GM12878 (cell line): Measurements from ENCODE around the gene DDX11. TPM values are rescaled to one million over a fixed set of nuclear protein-coding genes. Genes with fewer than 3 reads are reported as not detected.
"Not testable (repeated sequence)": the region's sequence is repeated elsewhere in the genome, so short reads cannot be mapped to it uniquely, and the experiment has no call there.

Experiments used
- ATAC-seq: fragments of 200-7000 bp; cut with Tn5 transposase; 3 replicates; pipeline ENCODE4 v1.9.1; 2020; ENCODE audit warnings: mild to moderate bottlenecking, moderate library complexity
- BruUV-seq: library from RNA; stranded (reverse); fragments of 400-500 nt; replicated peaks from 2 replicates; lab custom pipeline; 2021; lab: Mats Ljungman, UMichigan
- CTCF ChIA-PET: fragments of 300-600 bp; sonication (Branson Sonifier 250); formaldehyde crosslinking; extraction: SDS; loops from one replicate; lab custom pipeline; 2021; ENCODE audit warnings: inconsistent platforms; lab: Yijun Ruan, JAX
- POLR2A ChIA-PET: fragments of 350-600 bp; formaldehyde crosslinking; extraction: SDS; loops from one replicate; lab custom pipeline; 2021; ENCODE audit warnings: inconsistent platforms; lab: Charles Lee
- RAD21 ChIA-PET: fragments of 300-600 bp; sonication (Branson Sonifier 250); formaldehyde crosslinking; loops from one replicate; lab custom pipeline; 2023; ENCODE audit warnings: antibody characterized with exemption; ENCODE audit not compliant: unreplicated experiment; lab: Charles Lee
- SMC1A ChIA-PET: fragments of 300-600 bp; sonication (Branson Sonifier 250); formaldehyde crosslinking; loops from one replicate; lab custom pipeline; 2023; ENCODE audit not compliant: unreplicated experiment, uncharacterized antibody; lab: Charles Lee
- DNase-seq: peaks from one replicate; pipeline ENCODE4 v3.0.0-alpha.2; 2011; ENCODE audit warnings: low read depth, low spot score
- FAIRE-seq: peaks from 3 replicates; lab custom pipeline; 2011; peaks lifted over from hg19 to GRCh38; lab: Jason Lieb, UNC
- H2AFZ ChIP-seq: 2 replicates; pipeline ENCODE4 v1.6.0; 2011; ENCODE audit warnings: low read depth, low read length, control low read depth; ENCODE audit not compliant: control insufficient read depth
- H3K27ac ChIP-seq: 2 replicates; pipeline ENCODE4 v1.5.1; 2011; ENCODE audit warnings: control low read depth; ENCODE audit not compliant: control insufficient read depth, insufficient read depth
- H3K27me3 ChIP-seq, 2 experiments: replicated peaks in 1 of 2; 2 replicates each; pipeline versions ENCODE4 v1.6.0 to v1.6.1; 2011; ENCODE audit warnings: low read length in 1 of 2; ENCODE audit not compliant: control insufficient read depth in 2 of 2, insufficient read depth in 2 of 2
- H3K36me3 ChIP-seq, 2 experiments: 2 replicates each; pipeline ENCODE4 v1.5.1; 2011; ENCODE audit warnings: low read length in 1 of 2; ENCODE audit not compliant: control insufficient read depth in 2 of 2, insufficient read depth in 2 of 2
- H3K4me1 ChIP-seq: 2 replicates; pipeline ENCODE4 v1.6.1; 2011; ENCODE audit warnings: mild to moderate bottlenecking, low read length, moderate library complexity, mixed read lengths; ENCODE audit not compliant: control insufficient read depth, insufficient read depth
- H3K4me2 ChIP-seq: 2 replicates; pipeline ENCODE4 v1.6.0; 2011; ENCODE audit warnings: control low read depth; ENCODE audit not compliant: control insufficient read depth, insufficient read depth
- H3K4me3 ChIP-seq: fragments of 200-600 bp; sonication (generic); 2 replicates; pipeline ENCODE4 v1.5.1; 2016
- H3K79me2 ChIP-seq: 2 replicates; pipeline ENCODE4 v1.6.0; 2011; ENCODE audit warnings: low read length; ENCODE audit not compliant: control insufficient read depth, insufficient read depth
- H3K9ac ChIP-seq: 2 replicates; pipeline ENCODE4 v1.8.0; 2011; ENCODE audit warnings: low read length, control low read depth, mixed read lengths; ENCODE audit not compliant: control insufficient read depth, insufficient read depth
- H3K9me3 ChIP-seq: replicated peaks from 3 replicates; pipeline ENCODE4 v1.5.1; 2011; ENCODE audit warnings: mild to moderate bottlenecking, low read length; ENCODE audit not compliant: control insufficient read depth, insufficient read depth
- H4K20me1 ChIP-seq: 2 replicates; pipeline ENCODE4 v1.6.0; 2011; ENCODE audit not compliant: control insufficient read depth, insufficient read depth
- BCL11A ChIP-seq: IDR thresholded peaks from 2 replicates; pipeline ENCODE4 v1.6.1; 2011; ENCODE audit warnings: low read depth, low read length
- BHLHE40 ChIP-seq, 2 experiments: fragments of 450-650 bp in 1 of 2; IDR thresholded peaks; 2 replicates each; pipeline ENCODE4 v1.6.1; 2011 to 2017; ENCODE audit warnings: low read depth in 2 of 2, borderline replicate concordance in 1 of 2, improper control_type of control experiment in 1 of 2, low read length in 1 of 2, mild to moderate bottlenecking in 1 of 2
- BMI1 ChIP-seq: fragments of 450-650 bp; IDR thresholded peaks from 2 replicates; pipeline ENCODE4 v1.6.1; 2016; ENCODE audit warnings: mild to moderate bottlenecking, moderate library complexity, borderline replicate concordance
- CEBPB ChIP-seq, 2 experiments: fragments of 150-350 bp in 1 of 2; IDR thresholded peaks; 2 replicates each; pipeline ENCODE4 v1.6.1; 2012 to 2014; ENCODE audit warnings: low read depth in 2 of 2, low read length in 2 of 2, borderline replicate concordance in 1 of 2, inconsistent platforms in 1 of 2
- MEF2B ChIP-seq: fragments of 450-650 bp; IDR thresholded peaks from 2 replicates; pipeline ENCODE4 v1.6.1; 2018; ENCODE audit warnings: mild to moderate bottlenecking, moderate library complexity; ENCODE audit not compliant: partially characterized antibody, poor library complexity, severe bottlenecking
- MTA3 ChIP-seq: IDR thresholded peaks from 2 replicates; pipeline ENCODE4 v1.6.1; 2012; ENCODE audit warnings: low read length, inconsistent platforms, borderline replicate concordance
- NFIC ChIP-seq: IDR thresholded peaks from 2 replicates; pipeline ENCODE4 v1.6.1; 2012; ENCODE audit warnings: low read depth, mild to moderate bottlenecking, inconsistent platforms, low read length, moderate library complexity
- NFXL1 ChIP-seq: fragments of 450-650 bp; IDR thresholded peaks from 2 replicates; pipeline ENCODE4 v1.6.1; 2017; ENCODE audit warnings: antibody characterized with exemption, mild to moderate bottlenecking, borderline replicate concordance
- NR2C2 ChIP-seq: IDR thresholded peaks from 2 replicates; pipeline ENCODE4 v1.6.1; 2011; ENCODE audit warnings: borderline replicate concordance, low read depth; ENCODE audit not compliant: control insufficient read depth, insufficient read length
- RAD51 ChIP-seq: fragments of 450-650 bp; IDR thresholded peaks from 2 replicates; pipeline ENCODE4 v1.6.1; 2016; ENCODE audit warnings: moderate library complexity, mild to moderate bottlenecking, inconsistent platforms
- RB1 ChIP-seq: fragments of 450-650 bp; formaldehyde crosslinking; IDR thresholded peaks from 2 replicates; pipeline ENCODE4 v1.6.1; 2017; ENCODE audit warnings: mild to moderate bottlenecking, borderline replicate concordance
- SMARCA5 ChIP-seq: fragments of 450-650 bp; IDR thresholded peaks from 2 replicates; pipeline ENCODE4 v1.6.1; 2017; ENCODE audit warnings: mild to moderate bottlenecking
- SMC3 ChIP-seq: IDR thresholded peaks from 2 replicates; pipeline ENCODE4 v1.6.1; 2011; ENCODE audit warnings: low read length, improper control_type of control experiment, borderline replicate concordance
- SREBF2 ChIP-seq: IDR thresholded peaks from 2 replicates; pipeline ENCODE4 v1.6.1; 2012; ENCODE audit warnings: mild to moderate bottlenecking, low read length
- SUZ12 ChIP-seq: fragments of 200-600 bp; sonication (generic); IDR thresholded peaks from one replicate; pipeline ENCODE4 v1.6.1; 2018; ENCODE audit warnings: antibody characterized with exemption, mild to moderate bottlenecking; ENCODE audit not compliant: unreplicated experiment
- ZNF274 ChIP-seq: IDR thresholded peaks from one replicate; pipeline ENCODE4 v1.8.0; 2011; ENCODE audit not compliant: insufficient read length, insufficient read depth
- ZZZ3 ChIP-seq: IDR thresholded peaks from 2 replicates; pipeline ENCODE4 v1.6.1; 2011; ENCODE audit warnings: low read depth; ENCODE audit not compliant: control insufficient read depth, insufficient read length
- WGBS: methylation state at CpG from one replicate; pipeline ENCODE4 v1.1.6; 2016; ENCODE audit warnings: low lambda C conversion rate; ENCODE audit not compliant: insufficient replicate concordance, insufficient coverage; ENCODE audit errors: missing lambda C conversion rate; 5-methylcytosine and 5-hydroxymethylcytosine counted together
- in situ Hi-C: fragments of 300-500 bp; cut with MboI; formaldehyde crosslinking; loops from 9 replicates; pipeline ENCODE4 v1.14.3; 2018; ENCODE audit warnings: mixed read lengths
- intact Hi-C: fragments of 100-400 bp; cut with micrococcal nuclease; formaldehyde crosslinking; loops from one replicate; pipeline ENCODE4 v1.14.2; 2022; ENCODE audit not compliant: unreplicated experiment
- polyA plus RNA-seq, 11 experiments: library from polyadenylated mRNA; depleted of rRNA in 4 of 11; unstranded in 6 of 11; stranded (reverse) in 5 of 11; fragments of >200 nt; fragmentation: Nextera tagmentation in 4 of 11; fragmentation: Illumina TruSeq in 1 of 11; extraction: Ambion mirVana in 4 of 11; extraction: Trizol in 1 of 11; gene quantifications; 1 replicate in 1 of 11; 2 replicates in 10 of 11; pipeline versions ENCODE4 v1.2.1 to v1.2.3, GENCODE V29; 2011 to 2016; ENCODE audit warnings: inconsistent platforms in 2 of 11, missing spikeins in 2 of 11, low read depth in 1 of 11
- total RNA-seq, 4 experiments: library from RNA; depleted of rRNA in 3 of 4; stranded (reverse); fragments of >200 nt in 3 of 4; fragmentation: Illumina TruSeq in 1 of 4; extraction: Trizol in 1 of 4; gene quantifications; 2 replicates each; pipeline versions ENCODE4 v1.2.1 to v1.2.3, GENCODE V29; 2013 to 2021
- TF ChIP-seq, protein P1 (sequence below): fragments of 150-350 bp; IDR thresholded peaks from 2 replicates; pipeline ENCODE4 v1.6.1; 2016; ENCODE audit warnings: low read depth, low read length

DDX11 gene
- total and polyA plus RNA-seq, 10 of the 15 experiments (the other 5 are each of a cell fraction or from before 2014, with no cell fraction given), result 3.8 to 94.2 (median 46.3) TPM

DNA sequence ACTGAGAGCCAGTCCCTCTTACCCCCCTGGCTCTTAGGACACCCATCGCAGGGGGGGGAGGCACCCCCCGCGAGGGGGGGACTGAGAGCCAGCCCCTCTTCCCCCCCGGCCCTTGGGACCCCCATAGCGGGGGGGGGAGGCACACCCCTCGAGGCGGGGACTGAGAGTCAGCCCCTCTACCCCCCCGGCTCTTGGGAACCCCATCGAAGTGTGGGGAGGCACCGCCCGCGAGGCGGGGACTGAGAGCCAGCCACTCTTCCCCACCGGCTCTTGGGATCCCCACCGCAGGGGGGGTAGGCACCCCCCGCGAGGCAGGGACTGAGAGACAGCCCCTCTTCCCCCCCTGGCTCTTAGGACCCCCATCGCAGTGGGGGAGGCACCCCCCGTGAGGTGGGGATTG, 48.8 kb downstream of the DDX11 start:
- Histone ChIP-seq H3K36me3 (no peaks in the 10 kb centered on the region), H3K4me3 (no peak overlapping the region), H3K79me2 (no peaks in the 10 kb centered on the region), H3K27me3 (no peaks in the 10 kb centered on the region), H4K20me1 (no peaks in the 10 kb centered on the region), H3K4me2 (no peak overlapping the region), H3K27ac (no peak overlapping the region), H3K9me3 (no peaks in the 10 kb centered on the region), H3K9ac (no peak overlapping the region), H3K4me1 (peaks cover 3% of the 10 kb centered on the region), H2AFZ (no peak overlapping the region)
- in situ Hi-C loops (no loop called here), intact Hi-C loops (no loop called here)
- no TSS peak for BruUV-seq
- RAD21 ChIA-PET, result no interaction called here
- WGBS, result 87% methylated on average over 9 of the region's 19 CpGs
- POLR2A ChIA-PET, result no interaction called here
- SMC1A ChIA-PET, result no interaction called here
- FAIRE-seq (no peak), ATAC-seq (no peak), DNase-seq (no peak)
- CTCF ChIA-PET, result no interaction called here
- no peak for TF ChIP-seq CEBPB (IDR thresholded peaks at IDR 0.05; ENCODE audit: borderline replicate concordance in 1 of 2, low read depth in 2 of 2, low read length in 2 of 2)
- TF ChIP-seq, protein P1, sequence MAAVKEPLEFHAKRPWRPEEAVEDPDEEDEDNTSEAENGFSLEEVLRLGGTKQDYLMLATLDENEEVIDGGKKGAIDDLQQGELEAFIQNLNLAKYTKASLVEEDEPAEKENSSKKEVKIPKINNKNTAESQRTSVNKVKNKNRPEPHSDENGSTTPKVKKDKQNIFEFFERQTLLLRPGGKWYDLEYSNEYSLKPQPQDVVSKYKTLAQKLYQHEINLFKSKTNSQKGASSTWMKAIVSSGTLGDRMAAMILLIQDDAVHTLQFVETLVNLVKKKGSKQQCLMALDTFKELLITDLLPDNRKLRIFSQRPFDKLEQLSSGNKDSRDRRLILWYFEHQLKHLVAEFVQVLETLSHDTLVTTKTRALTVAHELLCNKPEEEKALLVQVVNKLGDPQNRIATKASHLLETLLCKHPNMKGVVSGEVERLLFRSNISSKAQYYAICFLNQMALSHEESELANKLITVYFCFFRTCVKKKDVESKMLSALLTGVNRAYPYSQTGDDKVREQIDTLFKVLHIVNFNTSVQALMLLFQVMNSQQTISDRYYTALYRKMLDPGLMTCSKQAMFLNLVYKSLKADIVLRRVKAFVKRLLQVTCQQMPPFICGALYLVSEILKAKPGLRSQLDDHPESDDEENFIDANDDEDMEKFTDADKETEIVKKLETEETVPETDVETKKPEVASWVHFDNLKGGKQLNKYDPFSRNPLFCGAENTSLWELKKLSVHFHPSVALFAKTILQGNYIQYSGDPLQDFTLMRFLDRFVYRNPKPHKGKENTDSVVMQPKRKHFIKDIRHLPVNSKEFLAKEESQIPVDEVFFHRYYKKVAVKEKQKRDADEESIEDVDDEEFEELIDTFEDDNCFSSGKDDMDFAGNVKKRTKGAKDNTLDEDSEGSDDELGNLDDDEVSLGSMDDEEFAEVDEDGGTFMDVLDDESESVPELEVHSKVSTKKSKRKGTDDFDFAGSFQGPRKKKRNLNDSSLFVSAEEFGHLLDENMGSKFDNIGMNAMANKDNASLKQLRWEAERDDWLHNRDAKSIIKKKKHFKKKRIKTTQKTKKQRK, result no peak
- no peak for TF ChIP-seq RAD51
- no peak for TF ChIP-seq BHLHE40 (IDR thresholded peaks at IDR 0.05; ENCODE audit: borderline replicate concordance in 1 of 2, low read depth in 2 of 2, low read length in 1 of 2)
- no peak for TF ChIP-seq SMC3
- TF ChIP-seq BMI1, result no peak
- TF ChIP-seq ZZZ3, result no peak
- no peak for TF ChIP-seq RB1
- TF ChIP-seq SREBF2, result no peak
- TF ChIP-seq MEF2B, result no peak
- TF ChIP-seq NFIC, result no peak
- no peak for TF ChIP-seq NFXL1
- no peak for TF ChIP-seq SMARCA5
- TF ChIP-seq ZNF274, result no peak
- TF ChIP-seq NR2C2, result no peak
- no peak for TF ChIP-seq BCL11A
- TF ChIP-seq MTA3, result no peak
- TF ChIP-seq SUZ12, result no peak

- H3K4me3 ChIP-seq, H3K27ac ChIP-seq, H3K9me3 ChIP-seq, H3K9ac ChIP-seq, DNase-seq, SMC1A ChIA-PET, H3K36me3 ChIP-seq, POLR2A ChIA-PET, H3K4me2 ChIP-seq, CTCF ChIA-PET, H3K4me1 ChIP-seq, H2AFZ ChIP-seq, FAIRE-seq, H3K79me2 ChIP-seq, BruUV-seq, H4K20me1 ChIP-seq, H3K27me3 ChIP-seq, intact Hi-C loops, in situ Hi-C loops, ATAC-seq: not testable (repeated sequence)
- RAD21 ChIA-PET, result interaction anchor here (0.6 kb wide), 1 partner anchor 90 kb away, joined by 3 read pairs; no protein-coding TSS in a partner anchor
- 36% methylated on average over 8 of the region's 8 CpGs for WGBS
These were observed 50.5 kb downstream of the DDX11 start for GRCh38 chr12:31124158-31124557.
